ENCODE measurements around the gene RELN. TPM values are rescaled to one million over a fixed set of nuclear protein-coding genes. Genes with fewer than 3 reads are reported as not detected.

RELN gene
- total RNA-seq, 1 experiment from 2014 or later, result 0.31 TPM

- H3K4me1 Mint-ChIP-seq (ENCODE audit: low read depth, unreplicated experiment), result no peaks in the 10 kb centered on the region
- intact Hi-C loops (cut with micrococcal nuclease; ENCODE audit: unreplicated experiment), result no loop called here
These were observed 301.5 kb downstream of the RELN start for GRCh38 chr7:103687951-103688350.

GRCh38 chr7:103687272-103687671 lies 302.2 kb downstream of the RELN start:
- no peaks in the 10 kb centered on the region for H3K9me3 Mint-ChIP-seq (ENCODE audit: low read depth, unreplicated experiment)
- no peaks in the 10 kb centered on the region for H3K4me1 Mint-ChIP-seq (ENCODE audit: low read depth, unreplicated experiment)
- TF ChIP-seq CTCF (IDR thresholded peaks at IDR 0.05; ENCODE audit: unreplicated experiment), result no peak
- CTCF ChIA-PET, result no interaction called here
- BruUV-seq (replicated peaks), result no TSS peak
- H3K36me3 Mint-ChIP-seq (ENCODE audit: insufficient read depth, unreplicated experiment), result no peaks in the 10 kb centered on the region
- no peak overlapping the region for H3K27ac Mint-ChIP-seq (ENCODE audit: unreplicated experiment)
- no peak overlapping the region for H3K4me3 Mint-ChIP-seq (ENCODE audit: low read depth, unreplicated experiment)
- H3K27me3 Mint-ChIP-seq (ENCODE audit: unreplicated experiment), result no peaks in the 10 kb centered on the region
- intact Hi-C loops (cut with micrococcal nuclease; ENCODE audit: unreplicated experiment), result no loop called here
- no peak for DNase-seq

More at GRCh38 chr7:103687951-103688350, 301.5 kb downstream of the RELN start:
- no TSS peak for BruUV-seq (replicated peaks)
- Mint-ChIP-seq H3K27ac (ENCODE audit: unreplicated experiment) (no peak overlapping the region), H3K36me3 (ENCODE audit: insufficient read depth, unreplicated experiment) (no peaks in the 10 kb centered on the region), H3K4me3 (ENCODE audit: low read depth, unreplicated experiment) (no peak overlapping the region), H3K9me3 (ENCODE audit: low read depth, unreplicated experiment) (no peaks in the 10 kb centered on the region), H3K27me3 (ENCODE audit: unreplicated experiment) (no peaks in the 10 kb centered on the region)
- no peak for DNase-seq
- CTCF ChIA-PET, result no interaction called here
- no peak for TF ChIP-seq CTCF (IDR thresholded peaks at IDR 0.05; ENCODE audit: unreplicated experiment)

GRCh38 chr7:103686763-103687162 lies 302.7 kb downstream of the RELN start:
- TF ChIP-seq CTCF (IDR thresholded peaks at IDR 0.05; ENCODE audit: unreplicated experiment), result no peak
- H3K9me3 Mint-ChIP-seq (ENCODE audit: low read depth, unreplicated experiment), result no peaks in the 10 kb centered on the region
- H3K4me1 Mint-ChIP-seq (ENCODE audit: low read depth, unreplicated experiment), result no peaks in the 10 kb centered on the region
- H3K27ac Mint-ChIP-seq (ENCODE audit: unreplicated experiment), result no peak overlapping the region
- no TSS peak for BruUV-seq (replicated peaks)
- no peak for DNase-seq
- intact Hi-C loops (cut with micrococcal nuclease; ENCODE audit: unreplicated experiment), result no loop called here
- no peaks in the 10 kb centered on the region for H3K36me3 Mint-ChIP-seq (ENCODE audit: insufficient read depth, unreplicated experiment)
- no peak overlapping the region for H3K4me3 Mint-ChIP-seq (ENCODE audit: low read depth, unreplicated experiment)
- no peaks in the 10 kb centered on the region for H3K27me3 Mint-ChIP-seq (ENCODE audit: unreplicated experiment)
- CTCF ChIA-PET, result no interaction called here

- TF ChIP-seq CTCF (IDR thresholded peaks at IDR 0.05; ENCODE audit: unreplicated experiment), result no peak
- H3K27ac Mint-ChIP-seq (ENCODE audit: unreplicated experiment), result no peak overlapping the region
- no peak overlapping the region for H3K4me3 Mint-ChIP-seq (ENCODE audit: low read depth, unreplicated experiment)
- DNase-seq, result no peak
- intact Hi-C loops (cut with micrococcal nuclease; ENCODE audit: unreplicated experiment), result no loop called here
- BruUV-seq (replicated peaks), result no TSS peak
- no peaks in the 10 kb centered on the region for H3K36me3 Mint-ChIP-seq (ENCODE audit: insufficient read depth, unreplicated experiment)
- CTCF ChIA-PET, result no interaction called here
- peaks cover under 1% of the 10 kb centered on the region for H3K4me1 Mint-ChIP-seq (ENCODE audit: low read depth, unreplicated experiment)
- H3K9me3 Mint-ChIP-seq (ENCODE audit: low read depth, unreplicated experiment), result no peaks in the 10 kb centered on the region
- H3K27me3 Mint-ChIP-seq (ENCODE audit: unreplicated experiment), result no peaks in the 10 kb centered on the region
These were observed 303.4 kb downstream of the RELN start for GRCh38 chr7:103686064-103686463.

Data from Calu3 (cell line).